ENCODE results near the gene COL18A1. TPM values are rescaled to one million over a fixed set of nuclear protein-coding genes. Genes with fewer than 3 reads are reported as not detected.

Gene COL18A1
- total and polyA plus RNA-seq, 2 experiments from 2014 or later = 97.1 to 140 TPM

- H3K4me1 ChIP-seq (ENCODE audit: insufficient read depth) = peaks cover 14% of the 10 kb centered on the region
- peaks cover 36% of the 10 kb centered on the region for H3K79me2 ChIP-seq
- H3K4me3 ChIP-seq = no peak overlapping the region
- TF ChIP-seq EZH2 (IDR thresholded peaks at IDR 0.05; ENCODE audit: borderline replicate concordance) = no peak
- no peak for TF ChIP-seq EZH2phosphoT487 (IDR thresholded peaks at IDR 0.05; ENCODE audit: low read depth, severe bottlenecking, unreplicated experiment)
- no peak for TF ChIP-seq CTCF (IDR thresholded peaks at IDR 0.05; ENCODE audit: poor library complexity)
- no peak for DNase-seq (ENCODE audit: low spot score)
- H3K27ac ChIP-seq = no peak overlapping the region
- no peaks in the 10 kb centered on the region for H3K9me3 ChIP-seq (ENCODE audit: low read depth)
- H4K20me1 ChIP-seq (ENCODE audit: insufficient read depth, poor library complexity, severe bottlenecking) = no peaks in the 10 kb centered on the region
- no peak overlapping the region for H2AFZ ChIP-seq
- H3K4me2 ChIP-seq = no peak overlapping the region
- WGBS (ENCODE audit: low lambda C conversion rate, missing lambda C conversion rate) = 93% methylated on average over 20 of the region's 20 CpGs
- H3K27me3 ChIP-seq = no peaks in the 10 kb centered on the region
- no peaks in the 10 kb centered on the region for H3K36me3 ChIP-seq (replicated peaks; ENCODE audit: insufficient read depth, low read depth)
- no peaks in the 10 kb centered on the region for H3K9me2 ChIP-seq (replicated peaks; ENCODE audit: insufficient read depth)
Measured at GRCh38 chr21:45451091-45451740, 46.3 kb downstream of the COL18A1 start.

DNA sequence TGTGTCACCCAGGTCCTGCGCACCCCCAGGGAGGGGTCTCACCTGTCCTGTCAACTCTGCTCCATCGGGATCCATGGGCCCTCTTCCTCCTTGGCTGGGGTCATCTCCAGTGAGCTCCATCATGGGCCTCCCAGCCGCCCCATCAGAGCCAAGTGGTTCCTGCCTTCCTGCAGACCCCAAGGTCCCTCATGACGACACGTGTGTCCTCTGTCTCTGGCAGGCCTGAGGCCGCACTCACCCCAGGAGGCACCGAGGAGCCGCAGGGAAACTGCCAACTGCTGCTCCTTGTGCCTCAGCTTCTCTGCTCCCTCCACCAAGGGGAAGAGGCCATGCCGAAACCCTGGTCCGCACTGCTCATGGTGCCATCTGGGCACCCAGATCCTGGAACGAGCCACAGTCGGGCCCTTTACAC is 46.8 kb downstream of the COL18A1 start:
- Histone ChIP-seq H3K4me1 (ENCODE audit: insufficient read depth) (peaks cover 14% of the 10 kb centered on the region), H3K4me2 (no peak overlapping the region), H3K79me2 (peaks cover 36% of the 10 kb centered on the region), H3K27ac (no peak overlapping the region), H2AFZ (no peak overlapping the region), H3K36me3 (replicated peaks; ENCODE audit: insufficient read depth, low read depth) (no peaks in the 10 kb centered on the region), H3K9me2 (replicated peaks; ENCODE audit: insufficient read depth) (no peaks in the 10 kb centered on the region), H3K9me3 (ENCODE audit: low read depth) (no peaks in the 10 kb centered on the region), H3K27me3 (no peaks in the 10 kb centered on the region), H3K4me3 (no peak overlapping the region), H4K20me1 (ENCODE audit: insufficient read depth, poor library complexity, severe bottlenecking) (no peaks in the 10 kb centered on the region)
- no peak for DNase-seq (ENCODE audit: low spot score)
- WGBS (ENCODE audit: low lambda C conversion rate, missing lambda C conversion rate) = 96% methylated on average over 12 of the region's 12 CpGs
- TF ChIP-seq EZH2 (IDR thresholded peaks at IDR 0.05; ENCODE audit: borderline replicate concordance) (no peak), EZH2phosphoT487 (IDR thresholded peaks at IDR 0.05; ENCODE audit: low read depth, severe bottlenecking, unreplicated experiment) (no peak), CTCF (IDR thresholded peaks at IDR 0.05; ENCODE audit: poor library complexity) (no peak)

DNA sequence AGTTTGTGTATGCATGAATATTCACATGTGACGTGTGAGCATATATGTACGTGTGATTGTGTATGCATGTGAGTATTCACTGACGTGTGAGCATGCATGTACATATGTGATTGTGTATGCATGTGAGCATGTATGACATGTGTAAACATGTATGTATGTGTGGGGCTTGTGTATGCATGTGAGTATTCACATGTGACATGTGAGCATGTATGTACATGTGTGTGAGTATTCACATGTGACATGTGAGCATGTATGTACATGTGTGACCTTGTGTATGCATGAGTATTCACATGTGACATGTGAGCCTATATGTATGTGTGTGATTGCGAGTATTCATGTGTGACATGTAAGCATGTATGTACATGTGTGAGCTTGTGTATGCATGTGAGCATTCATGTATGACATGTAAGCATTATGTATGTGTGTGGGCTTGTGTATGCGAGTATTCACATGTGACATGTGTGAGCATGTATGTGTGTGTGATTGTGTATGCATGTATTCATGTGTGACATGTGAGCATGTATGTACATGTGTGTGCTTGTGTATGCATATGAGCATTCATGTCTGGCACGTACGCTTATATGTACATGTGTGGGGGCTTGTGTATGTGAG is 47.8 kb downstream of the COL18A1 start:
- H3K9me2 ChIP-seq (replicated peaks; ENCODE audit: insufficient read depth) = no peaks in the 10 kb centered on the region
- H3K4me3 ChIP-seq = no peak overlapping the region
- no peaks in the 10 kb centered on the region for H3K27me3 ChIP-seq
- no peak overlapping the region for H3K4me2 ChIP-seq
- H3K9me3 ChIP-seq (ENCODE audit: low read depth) = no peaks in the 10 kb centered on the region
- no peak overlapping the region for H2AFZ ChIP-seq
- DNase-seq (ENCODE audit: low spot score) = no peak
- 99% methylated on average over 7 of the region's 7 CpGs for WGBS (ENCODE audit: low lambda C conversion rate, missing lambda C conversion rate)
- H4K20me1 ChIP-seq (ENCODE audit: insufficient read depth, poor library complexity, severe bottlenecking) = no peaks in the 10 kb centered on the region
- peaks cover 14% of the 10 kb centered on the region for H3K4me1 ChIP-seq (ENCODE audit: insufficient read depth)
- peaks cover 30% of the 10 kb centered on the region for H3K79me2 ChIP-seq
- no peaks in the 10 kb centered on the region for H3K36me3 ChIP-seq (replicated peaks; ENCODE audit: insufficient read depth, low read depth)
- no peak for TF ChIP-seq CTCF (IDR thresholded peaks at IDR 0.05; ENCODE audit: poor library complexity)
- TF ChIP-seq EZH2 (IDR thresholded peaks at IDR 0.05; ENCODE audit: borderline replicate concordance) = no peak
- no peak for TF ChIP-seq EZH2phosphoT487 (IDR thresholded peaks at IDR 0.05; ENCODE audit: low read depth, severe bottlenecking, unreplicated experiment)
- H3K27ac ChIP-seq = no peak overlapping the region

Data from hepatocyte (in vitro differentiated cells).